Testis (tissue), 3 donors: ENCODE measurements around the gene MEIS2. TPM values are rescaled to one million over a fixed set of nuclear protein-coding genes. Genes with fewer than 3 reads are reported as not detected.

Experiments
- DNase-seq: peaks from one replicate; pipeline ENCODE4 v3.0.0-alpha.2; 2019
- H3K27ac ChIP-seq, 2 donors: fragments of 200-600 bp; sonication (generic); one replicate each; pipeline ENCODE4 v1.5.1; 2019
- H3K27me3 ChIP-seq: fragments of 200-600 bp; sonication (generic); one replicate; pipeline ENCODE4 v1.5.1; 2019
- H3K36me3 ChIP-seq: fragments of 200-600 bp; sonication (generic); one replicate; pipeline ENCODE4 v1.5.1; 2017; ENCODE audit warnings: low read depth; ENCODE audit errors: missing control alignments
- H3K4me1 ChIP-seq: fragments of 200-600 bp; sonication (generic); one replicate; pipeline ENCODE4 v1.5.1; 2019
- H3K4me3 ChIP-seq, 2 donors: fragments of 200-600 bp; sonication (generic); one replicate each; pipeline ENCODE4 v1.5.1; 2017 to 2019
- H3K9me3 ChIP-seq: fragments of 200-600 bp; sonication (generic); one replicate; pipeline ENCODE4 v1.5.1; 2017
- POLR2A ChIP-seq: fragments of 450-650 bp; IDR thresholded peaks from one replicate; pipeline ENCODE4 v1.6.1; 2017; ENCODE audit warnings: antibody characterized with exemption, mild to moderate bottlenecking, moderate library complexity
- WGBS, 2 donors: methylation state at CpG; one replicate each; pipeline ENCODE4 v1.1.5; 2018; 5-methylcytosine and 5-hydroxymethylcytosine counted together
- intact Hi-C: fragments of 100-400 bp; cut with DNase I; formaldehyde crosslinking; loops from one replicate; pipeline ENCODE4 v1.15.1; 2023; ENCODE audit warnings: low total_unique reads
- polyA plus RNA-seq: library from polyadenylated mRNA; stranded (reverse); fragments of 350-450 nt; fragmentation: Illumina TruSeq; extraction: RNeasy Lipid Tissue Mini Kit (QIAGEN cat#74804); gene quantifications from one replicate; pipeline ENCODE4 v1.2.3, GENCODE V29; 2014; ENCODE audit warnings: low read depth, low replicate concordance; ENCODE audit not compliant: insufficient read depth
- total RNA-seq, 2 donors: library from RNA; depleted of rRNA; stranded (reverse); fragments of >200 nt; gene quantifications; one replicate each; pipeline ENCODE4 v1.2.3, GENCODE V29; 2016
- TF ChIP-seq, protein P1 (sequence below), 3 experiments: fragments of 450-650 bp in 2 of 3; fragments of 200-600 bp in 1 of 3; sonication (generic) in 1 of 3; IDR thresholded peaks; one replicate each; pipeline ENCODE4 v1.5.1; 2016 to 2019; ENCODE audit warnings: antibody characterized with exemption in 3 of 3, mild to moderate bottlenecking in 2 of 3, moderate library complexity in 1 of 3

The MEIS2 gene
- total and polyA plus RNA-seq, 3 donors from 2014 or later, result 7.0 to 19.4 (median 15.7) TPM

- peaks cover 5% of the 10 kb centered on the region for H3K4me1 ChIP-seq
- TF ChIP-seq, protein P1, sequence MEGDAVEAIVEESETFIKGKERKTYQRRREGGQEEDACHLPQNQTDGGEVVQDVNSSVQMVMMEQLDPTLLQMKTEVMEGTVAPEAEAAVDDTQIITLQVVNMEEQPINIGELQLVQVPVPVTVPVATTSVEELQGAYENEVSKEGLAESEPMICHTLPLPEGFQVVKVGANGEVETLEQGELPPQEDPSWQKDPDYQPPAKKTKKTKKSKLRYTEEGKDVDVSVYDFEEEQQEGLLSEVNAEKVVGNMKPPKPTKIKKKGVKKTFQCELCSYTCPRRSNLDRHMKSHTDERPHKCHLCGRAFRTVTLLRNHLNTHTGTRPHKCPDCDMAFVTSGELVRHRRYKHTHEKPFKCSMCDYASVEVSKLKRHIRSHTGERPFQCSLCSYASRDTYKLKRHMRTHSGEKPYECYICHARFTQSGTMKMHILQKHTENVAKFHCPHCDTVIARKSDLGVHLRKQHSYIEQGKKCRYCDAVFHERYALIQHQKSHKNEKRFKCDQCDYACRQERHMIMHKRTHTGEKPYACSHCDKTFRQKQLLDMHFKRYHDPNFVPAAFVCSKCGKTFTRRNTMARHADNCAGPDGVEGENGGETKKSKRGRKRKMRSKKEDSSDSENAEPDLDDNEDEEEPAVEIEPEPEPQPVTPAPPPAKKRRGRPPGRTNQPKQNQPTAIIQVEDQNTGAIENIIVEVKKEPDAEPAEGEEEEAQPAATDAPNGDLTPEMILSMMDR (IDR thresholded peaks at IDR 0.05), result no peak
- no peaks in the 10 kb centered on the region for H3K27me3 ChIP-seq
- H3K36me3 ChIP-seq, result no peaks in the 10 kb centered on the region
- no peaks in the 10 kb centered on the region for H3K9me3 ChIP-seq
- DNase-seq, result no peak
- H3K27ac ChIP-seq, result no peak overlapping the region
- WGBS, 2 donors, result 70 to 79% methylated on average over 10 to 11 of the region's 11 CpGs
- no peak overlapping the region for H3K4me3 ChIP-seq
- intact Hi-C loops, result no loop called here
Measured at GRCh38 chr15:37077623-37078351, 22.6 kb downstream of the MEIS2 start.

- DNase-seq, result no peak
- no peak overlapping the region for H3K4me3 ChIP-seq
- TF ChIP-seq, protein P1 (IDR thresholded peaks at IDR 0.05), result no peak
- TF ChIP-seq POLR2A, result no peak
- intact Hi-C loops, result no loop called here
- no peak overlapping the region for H3K27ac ChIP-seq
- no peaks in the 10 kb centered on the region for H3K27me3 ChIP-seq
- no peaks in the 10 kb centered on the region for H3K9me3 ChIP-seq
- H3K36me3 ChIP-seq, result no peaks in the 10 kb centered on the region
- H3K4me1 ChIP-seq, result peaks cover 5% of the 10 kb centered on the region
Measured at GRCh38 chr15:37076543-37076942, 23.8 kb downstream of the MEIS2 start.

- Histone ChIP-seq H3K27ac (no peak overlapping the region), H3K4me1 (peaks cover 5% of the 10 kb centered on the region), H3K27me3 (no peaks in the 10 kb centered on the region), H3K9me3 (no peaks in the 10 kb centered on the region), H3K4me3 (no peak overlapping the region), H3K36me3 (no peaks in the 10 kb centered on the region)
- TF ChIP-seq, protein P1 (IDR thresholded peaks at IDR 0.05), result no peak
- TF ChIP-seq POLR2A, result no peak
- WGBS, 2 donors, result 81 to 93% methylated on average over 4 of the region's 4 CpGs
- no peak for DNase-seq
- intact Hi-C loops, result no loop called here
Measured at GRCh38 chr15:37075777-37076176, 24.6 kb downstream of the MEIS2 start.

GRCh38 chr15:37072181-37072580, 28.2 kb downstream of the MEIS2 start:
- Histone ChIP-seq H3K27me3 (no peaks in the 10 kb centered on the region), H3K9me3 (no peaks in the 10 kb centered on the region), H3K4me3 (no peak overlapping the region), H3K36me3 (no peaks in the 10 kb centered on the region), H3K27ac (no peak overlapping the region), H3K4me1 (no peaks in the 10 kb centered on the region)
- intact Hi-C loops, result no loop called here
- 93 to 100% methylated on average over 1 of the region's 1 CpG for WGBS, 2 donors
- no peak for DNase-seq
- TF ChIP-seq, protein P1 (IDR thresholded peaks at IDR 0.05), result no peak
- no peak for TF ChIP-seq POLR2A

GRCh38 chr15:37071134-37071533, 29.2 kb downstream of the MEIS2 start:
- WGBS, 2 donors, result 76 to 84% methylated on average over 3 of the region's 3 CpGs

More at GRCh38 chr15:37071134-37071533, 29.2 kb downstream of the MEIS2 start:
- Histone ChIP-seq H3K36me3 (no peaks in the 10 kb centered on the region), H3K27ac (no peak overlapping the region), H3K4me1 (no peaks in the 10 kb centered on the region), H3K4me3 (no peak overlapping the region), H3K27me3 (no peaks in the 10 kb centered on the region), H3K9me3 (no peaks in the 10 kb centered on the region)
- intact Hi-C loops, result no loop called here
- no peak for DNase-seq
- TF ChIP-seq, protein P1 (IDR thresholded peaks at IDR 0.05), result no peak
- TF ChIP-seq POLR2A, result no peak
